IMR-90 (cell line): ENCODE results near the gene OAF. TPM values are rescaled to one million over a fixed set of nuclear protein-coding genes. Genes with fewer than 3 reads are reported as not detected.

Source experiments
- ATAC-seq: fragments of 200-7000 bp; cut with Tn5 transposase; 2 replicates; pipeline ENCODE4 v1.9.1; 2020; ENCODE audit warnings: low read depth, mild to moderate bottlenecking, moderate library complexity
- BruUV-seq: library from RNA; stranded (reverse); fragments of 400-500 nt; replicated peaks from 2 replicates; lab custom pipeline; 2021; lab: Mats Ljungman, UMichigan
- CTCF ChIA-PET: fragments of 300-600 bp; formaldehyde crosslinking; extraction: SDS; loops from one replicate; lab custom pipeline; 2021; ENCODE audit warnings: antibody characterized with exemption; lab: Yijun Ruan, JAX
- POLR2A ChIA-PET: fragments of 300-600 bp; sonication (Branson Sonifier 250); formaldehyde crosslinking; loops from one replicate; lab custom pipeline; 2022; ENCODE audit warnings: antibody characterized with exemption; ENCODE audit not compliant: unreplicated experiment; lab: Charles Lee
- DNase-seq: peaks from one replicate; pipeline ENCODE4 v3.0.0; 2013
- H2AFZ ChIP-seq: replicated peaks from 2 replicates; pipeline ENCODE3; 2013; ENCODE audit warnings: low read length, mild to moderate bottlenecking; ENCODE audit not compliant: poor library complexity
- H2AK5ac ChIP-seq: 2 replicates; pipeline ENCODE4 v1.6.1; 2013; ENCODE audit warnings: low read depth, low read length, inconsistent platforms
- H2AK9ac ChIP-seq: replicated peaks from 2 replicates; pipeline ENCODE3; 2013; ENCODE audit warnings: mild to moderate bottlenecking, low read depth, low read length, moderate library complexity; ENCODE audit not compliant: poor library complexity
- H2BK120ac ChIP-seq: 2 replicates; pipeline ENCODE4 v1.6.1; 2013; ENCODE audit warnings: low read depth, low read length, inconsistent platforms
- H2BK15ac ChIP-seq: 3 replicates; pipeline ENCODE4 v1.6.1; 2013; ENCODE audit warnings: low read depth, low read length, inconsistent platforms
- H2BK20ac ChIP-seq: 2 replicates; pipeline ENCODE4 v1.6.1; 2013; ENCODE audit warnings: low read depth, mild to moderate bottlenecking, inconsistent platforms, low read length, moderate library complexity
- H2BK5ac ChIP-seq: 2 replicates; pipeline ENCODE4 v1.6.1; 2013; ENCODE audit warnings: mild to moderate bottlenecking, low read depth, low read length, inconsistent platforms; ENCODE audit not compliant: poor library complexity, severe bottlenecking
- H3K14ac ChIP-seq: replicated peaks from 2 replicates; pipeline ENCODE4 v1.6.1; 2013; ENCODE audit warnings: low read depth, low read length, inconsistent platforms
- H3K18ac ChIP-seq: 2 replicates; pipeline ENCODE4 v1.6.1; 2013; ENCODE audit warnings: low read depth, low read length, control low read depth
- H3K23ac ChIP-seq: 2 replicates; pipeline ENCODE4 v1.6.1; 2013; ENCODE audit warnings: low read depth, low read length, inconsistent platforms
- H3K27ac ChIP-seq: 2 replicates; pipeline ENCODE4 v1.5.1; 2013; ENCODE audit warnings: mild to moderate bottlenecking, control low read depth, low read length; ENCODE audit not compliant: insufficient read depth
- H3K27me3 ChIP-seq: 2 replicates; pipeline ENCODE4 v1.6.1; 2013; ENCODE audit warnings: low read length; ENCODE audit not compliant: control insufficient read depth, insufficient read depth
- H3K36me3 ChIP-seq: 2 replicates; pipeline ENCODE4 v1.6.1; 2013; ENCODE audit warnings: low read length, mixed read lengths; ENCODE audit not compliant: control insufficient read depth, insufficient read depth
- H3K4ac ChIP-seq: 2 replicates; pipeline ENCODE4 v1.6.1; 2013; ENCODE audit warnings: low read depth, low read length, inconsistent platforms
- H3K4me1 ChIP-seq: 2 replicates; pipeline ENCODE4 v1.6.1; 2013; ENCODE audit warnings: low read length, mixed read lengths; ENCODE audit not compliant: control insufficient read depth, insufficient read depth
- H3K4me2 ChIP-seq: 2 replicates; pipeline ENCODE4 v1.6.1; 2013; ENCODE audit warnings: low read depth, mild to moderate bottlenecking, control low read depth, low read length, moderate library complexity
- H3K4me3 ChIP-seq: 2 replicates; pipeline ENCODE4 v1.5.1; 2013; ENCODE audit warnings: low read depth, mild to moderate bottlenecking, control low read depth, low read length, moderate library complexity; ENCODE audit not compliant: insufficient read depth
- H3K56ac ChIP-seq: 2 replicates; pipeline ENCODE4 v1.6.1; 2013; ENCODE audit warnings: low read length, inconsistent platforms; ENCODE audit not compliant: insufficient read depth; ENCODE audit errors: extremely low read depth
- H3K79me1 ChIP-seq, 2 experiments: 2 replicates each; pipeline ENCODE4 v1.6.1; 2013; ENCODE audit warnings: low read length in 2 of 2, inconsistent platforms in 1 of 2, low read depth in 1 of 2
- H3K9ac ChIP-seq: 2 replicates; pipeline ENCODE4 v1.6.1; 2013; ENCODE audit warnings: low read depth, low read length, control low read depth
- H3K9me1 ChIP-seq: 2 replicates; pipeline ENCODE4 v1.6.1; 2013; ENCODE audit warnings: low read length, inconsistent platforms; ENCODE audit not compliant: insufficient read depth
- H3K9me3 ChIP-seq: 2 replicates; pipeline ENCODE4 v1.6.1; 2013; ENCODE audit warnings: low read length; ENCODE audit not compliant: control insufficient read depth, insufficient read depth
- H4K20me1 ChIP-seq: 2 replicates; pipeline ENCODE4 v1.6.1; 2013; ENCODE audit warnings: low read length, inconsistent platforms; ENCODE audit not compliant: insufficient read depth
- H4K5ac ChIP-seq: 2 replicates; pipeline ENCODE4 v1.6.1; 2013; ENCODE audit warnings: mild to moderate bottlenecking, low read depth, low read length, control low read depth
- H4K8ac ChIP-seq, 2 experiments: 2 replicates each; pipeline ENCODE4 v1.6.1; 2013; ENCODE audit warnings: low read depth in 2 of 2, low read length in 2 of 2, control low read depth in 1 of 2, inconsistent platforms in 1 of 2
- H4K91ac ChIP-seq: 2 replicates; pipeline ENCODE4 v1.6.1; 2013; ENCODE audit warnings: low read depth, low read length, inconsistent platforms; ENCODE audit not compliant: insufficient read depth
- BHLHE40 ChIP-seq: fragments of 150-350 bp; IDR thresholded peaks from 2 replicates; pipeline ENCODE4 v1.6.1; 2016; ENCODE audit warnings: mild to moderate bottlenecking, low read depth, low read length
- CEBPB ChIP-seq: IDR thresholded peaks from 2 replicates; pipeline ENCODE4 v1.6.1; 2012; ENCODE audit warnings: low read depth, low read length, improper control_type of control experiment
- CHD1 ChIP-seq: IDR thresholded peaks from 2 replicates; pipeline ENCODE4 v1.6.1; 2012; ENCODE audit warnings: low read depth, low read length, improper control_type of control experiment
- FOS ChIP-seq: fragments of 150-350 bp; IDR thresholded peaks from 2 replicates; pipeline ENCODE4 v1.6.1; 2016; ENCODE audit warnings: low read depth, low read length
- MAZ ChIP-seq: IDR thresholded peaks from 2 replicates; pipeline ENCODE4 v1.6.1; 2012; ENCODE audit warnings: low read depth, mild to moderate bottlenecking, low read length, improper control_type of control experiment, moderate library complexity, borderline replicate concordance
- MXI1 ChIP-seq: IDR thresholded peaks from 2 replicates; pipeline ENCODE4 v1.6.1; 2012; ENCODE audit warnings: low read depth, mild to moderate bottlenecking, low read length, moderate library complexity, borderline replicate concordance
- POLR2A ChIP-seq: IDR thresholded peaks from 2 replicates; pipeline ENCODE4 v1.6.1; 2012; ENCODE audit warnings: mild to moderate bottlenecking, low read depth, low read length
- RAD21 ChIP-seq: IDR thresholded peaks from 2 replicates; pipeline ENCODE4 v1.6.1; 2012; ENCODE audit warnings: low read length, improper control_type of control experiment
- SMC3 ChIP-seq: fragments of 150-350 bp; IDR thresholded peaks from 2 replicates; pipeline ENCODE4 v1.6.1; 2016; ENCODE audit warnings: low read depth, mild to moderate bottlenecking, antibody characterized with exemption, low read length, moderate library complexity
- WGBS, 2 experiments: methylation state at CpG; one replicate each; pipeline versions ENCODE4 v1.1.5 to v1.1.7; 2013; ENCODE audit warnings: missing lambda C conversion rate in 2 of 2; ENCODE audit not compliant: insufficient read length in 1 of 2; ENCODE audit errors: extremely low coverage in 2 of 2; 5-methylcytosine and 5-hydroxymethylcytosine counted together
- dilution Hi-C: fragments of 300-500 bp; cut with HindIII; formaldehyde crosslinking; loops from one replicate; pipeline ENCODE4 v1.14.3; 2018; ENCODE audit warnings: low sequenced_read_pairs; ENCODE audit not compliant: unreplicated experiment
- in situ Hi-C: fragments of 300-500 bp; cut with MboI; formaldehyde crosslinking; loops from 3 replicates; pipeline ENCODE4 v1.14.3; 2019; ENCODE audit warnings: low sequenced_read_pairs, inconsistent platforms, mixed read lengths
- intact Hi-C: fragments of 100-400 bp; cut with micrococcal nuclease; formaldehyde crosslinking; loops from 2 replicates; pipeline ENCODE4 v1.10.0; 2022
- polyA plus RNA-seq, 3 experiments: library from polyadenylated mRNA; depleted of rRNA; stranded (reverse); fragments of >200 nt; gene quantifications; 2 replicates each; pipeline ENCODE4 v1.2.3, GENCODE V29; 2012; ENCODE audit warnings: low replicate concordance in 1 of 3
- total RNA-seq: library from RNA; depleted of rRNA; stranded (reverse); fragments of >200 nt; gene quantifications from 2 replicates; pipeline ENCODE4 v1.2.3, GENCODE V29; 2012
- TF ChIP-seq, protein P1 (sequence below): conservative IDR thresholded peaks from 2 replicates; pipeline ENCODE4 v1.5.1; 2012; ENCODE audit warnings: mild to moderate bottlenecking, low read depth, low read length, improper control_type of control experiment
- TF ChIP-seq, protein P2 (sequence below): fragments of 150-350 bp; IDR thresholded peaks from 2 replicates; pipeline ENCODE4 v1.6.1; 2016; ENCODE audit warnings: low read depth, mild to moderate bottlenecking, low read length, moderate library complexity, borderline replicate concordance

The OAF gene
- total and polyA plus RNA-seq, 2 of the 4 experiments (the other 2 are of a cell fraction), result 9.9 to 42.0 TPM

DNA sequence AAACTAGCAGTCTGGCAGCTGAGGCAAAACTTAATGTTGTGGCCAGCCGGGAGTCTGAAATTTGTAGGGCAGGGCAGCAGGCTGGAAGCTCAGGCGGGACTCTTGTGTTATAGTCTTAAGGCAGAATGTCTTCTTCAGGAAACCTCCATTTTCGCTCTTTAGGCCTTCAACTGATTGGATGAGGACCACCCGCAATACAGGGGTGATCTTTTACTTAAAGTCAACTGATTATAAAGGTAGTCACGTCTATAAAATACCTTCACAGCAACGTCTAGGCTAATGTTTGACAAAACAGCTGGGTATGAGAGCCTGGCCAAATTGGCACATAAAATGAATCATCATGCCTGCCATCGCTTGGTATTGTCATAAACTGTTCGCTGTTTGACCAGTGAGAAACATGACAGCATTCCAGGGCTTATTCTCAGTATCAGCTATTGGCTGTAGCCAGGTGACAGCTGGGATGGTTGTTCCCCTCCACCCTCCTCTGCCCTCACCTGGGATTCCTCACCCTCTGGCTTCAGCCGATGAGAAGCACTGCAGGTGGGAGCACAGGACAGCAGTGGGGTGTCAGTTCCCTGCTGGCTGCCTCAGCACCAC lies 22.5 kb downstream of the OAF start:
- H3K23ac ChIP-seq, result no peak overlapping the region
- no peak overlapping the region for H3K27ac ChIP-seq
- H2AFZ ChIP-seq, result no peak overlapping the region
- DNase-seq (no peak), ATAC-seq (no peak)
- H3K36me3 ChIP-seq, result peaks cover 3% of the 10 kb centered on the region; the same call in 1 of the 2 replicates
- H2AK5ac ChIP-seq, result no peak overlapping the region
- dilution Hi-C loops, result no loop called here
- no peaks in the 10 kb centered on the region for H3K9me1 ChIP-seq
- H2BK15ac ChIP-seq, result no peak overlapping the region
- H3K56ac ChIP-seq, result no peak overlapping the region
- no peaks in the 10 kb centered on the region for H3K79me1 ChIP-seq
- no peak overlapping the region for H2AK9ac ChIP-seq
- H3K4me1 ChIP-seq, result no peaks in the 10 kb centered on the region
- H3K4me2 ChIP-seq, result no peak overlapping the region
- in situ Hi-C loops, result loop anchor here (5.0 kb wide), 1 partner anchor 64 kb away; no protein-coding TSS in a partner anchor
- H3K14ac ChIP-seq, result no peak overlapping the region
- no peak overlapping the region for H2BK5ac ChIP-seq
- H3K4ac ChIP-seq, result no peak overlapping the region
- no TSS peak for BruUV-seq
- no peak for TF ChIP-seq FOS
- TF ChIP-seq, protein P1, sequence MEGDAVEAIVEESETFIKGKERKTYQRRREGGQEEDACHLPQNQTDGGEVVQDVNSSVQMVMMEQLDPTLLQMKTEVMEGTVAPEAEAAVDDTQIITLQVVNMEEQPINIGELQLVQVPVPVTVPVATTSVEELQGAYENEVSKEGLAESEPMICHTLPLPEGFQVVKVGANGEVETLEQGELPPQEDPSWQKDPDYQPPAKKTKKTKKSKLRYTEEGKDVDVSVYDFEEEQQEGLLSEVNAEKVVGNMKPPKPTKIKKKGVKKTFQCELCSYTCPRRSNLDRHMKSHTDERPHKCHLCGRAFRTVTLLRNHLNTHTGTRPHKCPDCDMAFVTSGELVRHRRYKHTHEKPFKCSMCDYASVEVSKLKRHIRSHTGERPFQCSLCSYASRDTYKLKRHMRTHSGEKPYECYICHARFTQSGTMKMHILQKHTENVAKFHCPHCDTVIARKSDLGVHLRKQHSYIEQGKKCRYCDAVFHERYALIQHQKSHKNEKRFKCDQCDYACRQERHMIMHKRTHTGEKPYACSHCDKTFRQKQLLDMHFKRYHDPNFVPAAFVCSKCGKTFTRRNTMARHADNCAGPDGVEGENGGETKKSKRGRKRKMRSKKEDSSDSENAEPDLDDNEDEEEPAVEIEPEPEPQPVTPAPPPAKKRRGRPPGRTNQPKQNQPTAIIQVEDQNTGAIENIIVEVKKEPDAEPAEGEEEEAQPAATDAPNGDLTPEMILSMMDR, result no peak
- no peak for TF ChIP-seq SMC3
- no peak for TF ChIP-seq POLR2A
- no peak for TF ChIP-seq BHLHE40
- TF ChIP-seq RAD21, result no peak
- TF ChIP-seq MXI1, result no peak
- no peak for TF ChIP-seq MAZ
- no peak for TF ChIP-seq CEBPB
- no peak for TF ChIP-seq CHD1
- TF ChIP-seq, protein P2, sequence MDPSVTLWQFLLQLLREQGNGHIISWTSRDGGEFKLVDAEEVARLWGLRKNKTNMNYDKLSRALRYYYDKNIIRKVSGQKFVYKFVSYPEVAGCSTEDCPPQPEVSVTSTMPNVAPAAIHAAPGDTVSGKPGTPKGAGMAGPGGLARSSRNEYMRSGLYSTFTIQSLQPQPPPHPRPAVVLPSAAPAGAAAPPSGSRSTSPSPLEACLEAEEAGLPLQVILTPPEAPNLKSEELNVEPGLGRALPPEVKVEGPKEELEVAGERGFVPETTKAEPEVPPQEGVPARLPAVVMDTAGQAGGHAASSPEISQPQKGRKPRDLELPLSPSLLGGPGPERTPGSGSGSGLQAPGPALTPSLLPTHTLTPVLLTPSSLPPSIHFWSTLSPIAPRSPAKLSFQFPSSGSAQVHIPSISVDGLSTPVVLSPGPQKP, result no peak
- H4K8ac ChIP-seq, result no peak overlapping the region
- no peak overlapping the region for H2BK120ac ChIP-seq
- no peak overlapping the region for H3K18ac ChIP-seq
- no peaks in the 10 kb centered on the region for H3K9me3 ChIP-seq
- H4K20me1 ChIP-seq, result no peaks in the 10 kb centered on the region
- intact Hi-C loops, result no loop called here
- H2BK20ac ChIP-seq, result no peak overlapping the region
- ChIA-PET POLR2A (no interaction called here), CTCF (interaction anchor here (1.5 to 2.3 kb wide), 2 partner anchors 11 to 70 kb away, joined by 4 to 5 read pairs; no protein-coding TSS in a partner anchor)
- H4K91ac ChIP-seq, result no peak overlapping the region
- no peak overlapping the region for H3K4me3 ChIP-seq
- H3K27me3 ChIP-seq, result peaks cover 33% of the 10 kb centered on the region
- no peak overlapping the region for H3K9ac ChIP-seq
- H4K5ac ChIP-seq, result no peak overlapping the region
- 54% methylated on average over 4 of the region's 9 CpGs; no CpG with 5 or more reads in 1 of the 2 experiments for WGBS, 2 experiments
